G401 (cell line): ENCODE data around the gene ETFDH. TPM values are rescaled to one million over a fixed set of nuclear protein-coding genes. Genes with fewer than 3 reads are reported as not detected.
A peak's percentile ranks its signal among the peaks of the same experiment; 100 is the strongest.
"Not testable (repeated sequence)": the region's sequence is repeated elsewhere in the genome, so short reads cannot be mapped to it uniquely, and the experiment has no call there.

Experiments
- DNase-seq: peaks from one replicate; pipeline ENCODE4 v3.0.0-alpha.2; 2015; ENCODE audit warnings: low spot score
- in situ Hi-C: cut with HindIII; loops from 2 replicates; pipeline ENCODE4 v1.10.0; 2016; ENCODE audit warnings: low sequenced_read_pairs, mixed read lengths
- total RNA-seq: library from RNA; depleted of rRNA; stranded (reverse); fragments of >200 nt; shearing (Covaris generic); gene quantifications from 2 replicates; pipeline ENCODE4 v1.2.3, GENCODE V29; 2014

Gene ETFDH
- total RNA-seq, 1 experiment from 2014 or later = 17.1 TPM

- in situ Hi-C loops = no loop called here
- no peak for DNase-seq
Measured at GRCh38 chr4:158673633-158674032, 1.5 kb downstream of the ETFDH start.

- in situ Hi-C loops = no loop called here
Measured at GRCh38 chr4:158676076-158676475, 4.0 kb downstream of the ETFDH start.

GRCh38 chr4:158678767-158679166 lies 6.7 kb downstream of the ETFDH start:
- in situ Hi-C loops = no loop called here
- no peak for DNase-seq

More at GRCh38 chr4:158676076-158676475, 4.0 kb downstream of the ETFDH start:
- DNase-seq = no peak

- in situ Hi-C loops = no loop called here
- no peak for DNase-seq
Measured at GRCh38 chr4:158681629-158682028, 9.5 kb downstream of the ETFDH start.

- in situ Hi-C loops = no loop called here
- DNase-seq = no peak
Measured at GRCh38 chr4:158682066-158682465, 10.0 kb downstream of the ETFDH start.

GRCh38 chr4:158688813-158689212 lies 16.7 kb downstream of the ETFDH start:
- DNase-seq = no peak
- in situ Hi-C loops = no loop called here

GRCh38 chr4:158704274-158704673 lies 32.2 kb downstream of the ETFDH start:
- in situ Hi-C loops = no loop called here

GRCh38 chr4:158710814-158711213 lies 38.7 kb downstream of the ETFDH start:
- in situ Hi-C loops = no loop called here
- peak; percentile 31 for DNase-seq

More at GRCh38 chr4:158704274-158704673, 32.2 kb downstream of the ETFDH start:
- no peak for DNase-seq

GRCh38 chr4:158712622-158713021 lies 40.5 kb downstream of the ETFDH start:
- DNase-seq, in situ Hi-C loops: not testable (repeated sequence)

- DNase-seq = no peak
- in situ Hi-C loops = no loop called here
Measured at GRCh38 chr4:158714937-158715336, 42.8 kb downstream of the ETFDH start.

- no peak for DNase-seq
- in situ Hi-C loops = no loop called here
Measured at GRCh38 chr4:158715802-158716201, 43.7 kb downstream of the ETFDH start.

- DNase-seq = no peak
- in situ Hi-C loops = no loop called here
Measured at GRCh38 chr4:158721680-158722079, 49.6 kb downstream of the ETFDH start.

- in situ Hi-C loops = no loop called here
- DNase-seq = peak; percentile 60
Measured at GRCh38 chr4:158722291-158722916, 50.3 kb downstream of the ETFDH start.

- DNase-seq = peak; percentile 84
- in situ Hi-C loops = no loop called here
Measured at GRCh38 chr4:158722917-158723793, 51.1 kb downstream of the ETFDH start, which contains the start of gene PPID. PPID (minus strand) TSS chr4:158723396; CDS start chr4:158723288, 108 bp downstream.

GRCh38 chr4:158724637-158725036 lies 52.5 kb downstream of the ETFDH start:
- no peak for DNase-seq
- in situ Hi-C loops = no loop called here

- in situ Hi-C loops = no loop called here
- DNase-seq = no peak
Measured at GRCh38 chr4:158726633-158727032, 54.5 kb downstream of the ETFDH start.

- DNase-seq = no peak
- in situ Hi-C loops = no loop called here
Measured at GRCh38 chr4:158728236-158728635, 56.1 kb downstream of the ETFDH start.

- DNase-seq = peak; percentile 71
- in situ Hi-C loops = no loop called here
Measured at GRCh38 chr4:158729716-158730559, 57.8 kb downstream of the ETFDH start.

- in situ Hi-C loops = no loop called here
- DNase-seq = no peak
Measured at GRCh38 chr4:158738866-158739265, 66.8 kb downstream of the ETFDH start.
